ENCODE data around the gene OR8B8. TPM values are rescaled to one million over a fixed set of nuclear protein-coding genes. Genes with fewer than 3 reads are reported as not detected.

Gene OR8B8
- total and polyA plus RNA-seq, 10 of the 15 experiments (the other 5 are each of a cell fraction or from before 2014, with no cell fraction given): not detected

- Histone ChIP-seq H3K4me2 (ENCODE audit: control insufficient read depth, insufficient read depth) (no peak overlapping the region), H4K20me1 (ENCODE audit: control insufficient read depth, insufficient read depth) (no peaks in the 10 kb centered on the region), H3K4me3 (no peak overlapping the region), H2AFZ (ENCODE audit: control insufficient read depth, low read depth, low read length) (no peak overlapping the region), H3K36me3 (ENCODE audit: control insufficient read depth in 2 of 2, insufficient read depth in 2 of 2, low read length in 1 of 2) (no peaks in the 10 kb centered on the region), H3K9me3 (replicated peaks; ENCODE audit: control insufficient read depth, insufficient read depth, low read length) (no peaks in the 10 kb centered on the region), H3K27ac (ENCODE audit: control insufficient read depth, insufficient read depth) (no peak overlapping the region), H3K9ac (ENCODE audit: control insufficient read depth, insufficient read depth, low read length) (no peak overlapping the region), H3K27me3 (replicated peaks in 1 of 2; ENCODE audit: control insufficient read depth in 2 of 2, insufficient read depth in 2 of 2, low read length in 1 of 2) (0 out of 4 replicates have a peak, but pooled peaks cover 0 to 2% of the 10 kb centered on the region in 2 experiments), H3K4me1 (ENCODE audit: control insufficient read depth, insufficient read depth, low read length) (no peaks in the 10 kb centered on the region), H3K79me2 (ENCODE audit: control insufficient read depth, insufficient read depth, low read length) (no peaks in the 10 kb centered on the region)
- DNase-seq (ENCODE audit: low read depth, low spot score) (no peak), FAIRE-seq (no peak), ATAC-seq (no peak)
- TF ChIP-seq JUND (IDR thresholded peaks at IDR 0.05; ENCODE audit: low read depth, low read length) (no peak), RCOR1 (conservative IDR thresholded peaks at IDR 0.05; ENCODE audit: low read depth, low read length) (no peak), PRDM15 (CRISPR knock-in tag; IDR thresholded peaks at IDR 0.05) (no peak), E2F8 (IDR thresholded peaks at IDR 0.05; ENCODE audit: low read depth, partially characterized antibody) (no peak), PAX8 (IDR thresholded peaks at IDR 0.05) (no peak), ZNF384 (IDR thresholded peaks at IDR 0.05; ENCODE audit: borderline replicate concordance, low read depth, low read length) (no peak), HDAC6 (IDR thresholded peaks at IDR 0.05; ENCODE audit: unreplicated experiment) (no peak), ZNF207 (IDR thresholded peaks at IDR 0.05; ENCODE audit: borderline replicate concordance) (no peak)
- WGBS (ENCODE audit: insufficient coverage, insufficient replicate concordance, low lambda C conversion rate, missing lambda C conversion rate): 18% methylated on average over 7 of the region's 7 CpGs
- ChIA-PET RAD21 (ENCODE audit: unreplicated experiment) (no interaction called here), POLR2A (no interaction called here), CTCF (interaction anchor here (1.2 to 3.4 kb wide), 2 partner anchors 8 kb away, joined by 3 to 18 read pairs; no protein-coding TSS in a partner anchor), SMC1A (ENCODE audit: uncharacterized antibody, unreplicated experiment) (interaction anchor here (0.7 kb wide), 1 partner anchor 346 kb away, joined by 3 read pairs; no protein-coding TSS in a partner anchor)
- no TSS peak for BruUV-seq (replicated peaks)
- in situ Hi-C loops (cut with MboI) (loop anchor here (25.0 kb wide), 1 partner anchor 427 kb away; no protein-coding TSS in a partner anchor), intact Hi-C loops (cut with micrococcal nuclease; ENCODE audit: unreplicated experiment) (no loop called here)
These were observed 35.6 kb downstream of the OR8B8 start for GRCh38 chr11:124409906-124410305.
